GM12892 (cell line): Measurements from ENCODE around the gene OSBPL8.

Source experiments
- POLR2A ChIP-seq: IDR thresholded peaks from 2 replicates; pipeline ENCODE4 v1.6.1; 2011; ENCODE audit warnings: low read depth, low read length, control low read depth
- POLR2AphosphoS5 ChIP-seq: IDR thresholded peaks from 2 replicates; pipeline ENCODE4 v1.6.1; 2011; ENCODE audit warnings: low read depth, low read length, control low read depth
- TAF1 ChIP-seq: IDR thresholded peaks from 2 replicates; pipeline ENCODE4 v1.6.1; 2011; ENCODE audit warnings: low read depth, mild to moderate bottlenecking, control low read depth, low read length, borderline replicate concordance

DNA sequence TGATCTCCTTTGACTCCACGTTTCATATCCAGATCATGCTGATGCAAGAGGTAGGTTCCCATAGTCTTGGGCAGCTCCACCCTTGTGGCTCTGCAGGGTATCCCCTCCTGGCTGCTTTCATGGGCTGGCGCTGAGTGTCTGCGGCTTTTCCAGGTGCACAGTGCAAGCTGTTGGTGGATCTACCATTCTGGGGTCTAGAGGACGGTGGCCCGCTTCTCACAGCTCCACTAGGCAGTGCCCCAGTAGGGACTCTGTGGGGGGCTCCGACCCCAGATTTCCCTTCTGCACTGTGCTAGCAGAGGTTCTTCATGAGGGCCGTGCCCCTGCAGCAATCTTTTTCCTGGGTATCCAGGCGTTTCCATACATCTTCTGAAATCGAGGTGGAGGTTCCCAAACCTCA is 199.3 kb downstream of the OSBPL8 start:
- TF ChIP-seq TAF1 (no peak), POLR2A (no peak), POLR2AphosphoS5 (no peak)
